ENCODE measurements around the gene ROBO1. TPM values are rescaled to one million over a fixed set of nuclear protein-coding genes. Genes with fewer than 3 reads are reported as not detected.

Gene ROBO1
- total and polyA plus RNA-seq, 4 donors, result 1.0 to 30.3 (median 3.9) TPM

- Histone ChIP-seq H3K4me3 (ENCODE audit: low read depth in 1 of 3, low read length in 3 of 3) (no peak overlapping the region), H3K4me1 (ENCODE audit: control insufficient read depth in 4 of 4, insufficient read depth in 4 of 4, low read length in 3 of 4) (peaks cover 0 to 9% (median 2%) of the 10 kb centered on the region in 4 donors), H3K27me3 (ENCODE audit: control insufficient read depth in 4 of 4, insufficient read depth in 4 of 4, low read length in 3 of 4) (peaks cover 0 to 5% (median 0%) of the 10 kb centered on the region in 4 donors), H3K9me3 (ENCODE audit: control insufficient read depth in 4 of 4, low read length in 3 of 4) (no peaks in the 10 kb centered on the region), H3K27ac (ENCODE audit: low read depth in 1 of 2, low read length in 2 of 2) (no peak overlapping the region), H3K36me3 (ENCODE audit: control insufficient read depth in 4 of 4, insufficient read depth in 3 of 4, low read depth in 1 of 4, low read length in 3 of 4) (no peaks in the 10 kb centered on the region), H3K9ac (ENCODE audit: low read depth in 1 of 2, low read length in 2 of 2) (no peak overlapping the region)
- DNase-seq (ENCODE audit: low spot score), result no peak
- peak; percentile 10 to 22 for TF ChIP-seq HNF4A (conservative IDR thresholded peaks at IDR 0.05)
- TF ChIP-seq HNF4G (IDR thresholded peaks at IDR 0.05), result no peak
- no peak for TF ChIP-seq NR2F2 (IDR thresholded peaks at IDR 0.05)
- peak; percentile 48 for TF ChIP-seq CTCF (IDR thresholded peaks at IDR 0.05; ENCODE audit: low read depth, low read length, missing input control)
- TF ChIP-seq RAD21 (IDR thresholded peaks at IDR 0.05), result peak; percentile 82 to 85
- no peak for TF ChIP-seq YY1 (IDR thresholded peaks at IDR 0.05)
These were observed 779.5 kb downstream of the ROBO1 start for GRCh38 chr3:78988324-78988723.

GRCh38 chr3:78986416-78987101 lies 781.2 kb downstream of the ROBO1 start:
- H3K4me3 ChIP-seq (ENCODE audit: low read depth in 1 of 3, low read length in 3 of 3), result no peak overlapping the region
- H3K36me3 ChIP-seq (ENCODE audit: control insufficient read depth in 4 of 4, insufficient read depth in 3 of 4, low read depth in 1 of 4, low read length in 3 of 4), result no peaks in the 10 kb centered on the region
- H3K4me1 ChIP-seq (ENCODE audit: control insufficient read depth in 4 of 4, insufficient read depth in 4 of 4, low read length in 3 of 4), result peaks cover 0 to 9% (median 2%) of the 10 kb centered on the region in 4 donors
- H3K27me3 ChIP-seq (ENCODE audit: control insufficient read depth in 4 of 4, insufficient read depth in 4 of 4, low read length in 3 of 4), result peaks cover 0 to 5% (median 0%) of the 10 kb centered on the region in 4 donors
- no peaks in the 10 kb centered on the region for H3K9me3 ChIP-seq (ENCODE audit: control insufficient read depth in 4 of 4, low read length in 3 of 4)
- DNase-seq (ENCODE audit: low spot score), result no peak
- no peak overlapping the region for H3K27ac ChIP-seq (ENCODE audit: low read depth in 1 of 2, low read length in 2 of 2)
- no peak for TF ChIP-seq CTCF (IDR thresholded peaks at IDR 0.05; ENCODE audit: low read depth, low read length, missing input control)
- TF ChIP-seq ZBTB33 (IDR thresholded peaks at IDR 0.05), result no peak
- no peak for TF ChIP-seq HNF4G (IDR thresholded peaks at IDR 0.05)
- TF ChIP-seq MAX (IDR thresholded peaks at IDR 0.05), result no peak
- no peak for TF ChIP-seq JUND (IDR thresholded peaks at IDR 0.05)
- WGBS, result 67% methylated on average over 5 of the region's 5 CpGs
- H3K9ac ChIP-seq (ENCODE audit: low read depth in 1 of 2, low read length in 2 of 2), result no peak overlapping the region

- no peak for TF ChIP-seq CTCF (IDR thresholded peaks at IDR 0.05; ENCODE audit: low read depth, low read length, missing input control)
- Histone ChIP-seq H3K9ac (ENCODE audit: low read depth in 1 of 2, low read length in 2 of 2) (no peak overlapping the region), H3K36me3 (ENCODE audit: control insufficient read depth in 4 of 4, insufficient read depth in 3 of 4, low read depth in 1 of 4, low read length in 3 of 4) (no peaks in the 10 kb centered on the region), H3K27ac (ENCODE audit: low read depth in 1 of 2, low read length in 2 of 2) (no peak overlapping the region), H3K4me3 (ENCODE audit: low read depth in 1 of 3, low read length in 3 of 3) (no peak overlapping the region), H3K9me3 (ENCODE audit: control insufficient read depth in 4 of 4, low read length in 3 of 4) (no peaks in the 10 kb centered on the region), H3K4me1 (ENCODE audit: control insufficient read depth in 4 of 4, insufficient read depth in 4 of 4, low read length in 3 of 4) (peaks cover 0 to 9% (median 2%) of the 10 kb centered on the region in 4 donors), H3K27me3 (ENCODE audit: control insufficient read depth in 4 of 4, insufficient read depth in 4 of 4, low read length in 3 of 4) (peaks cover 0 to 5% (median 0%) of the 10 kb centered on the region in 4 donors)
- 73% methylated on average over 2 of the region's 2 CpGs for WGBS
- DNase-seq (ENCODE audit: low spot score), result no peak
These were observed 781.8 kb downstream of the ROBO1 start for GRCh38 chr3:78985981-78986380.
